Measurements from ENCODE around the gene LYRM1. TPM values are rescaled to one million over a fixed set of nuclear protein-coding genes. Genes with fewer than 3 reads are reported as not detected.
"Not testable (repeated sequence)": the region's sequence is repeated elsewhere in the genome, so short reads cannot be mapped to it uniquely, and the experiment has no call there.

Gene LYRM1
- total RNA-seq, 1 experiment from 2014 or later: 87.4 TPM

DNA sequence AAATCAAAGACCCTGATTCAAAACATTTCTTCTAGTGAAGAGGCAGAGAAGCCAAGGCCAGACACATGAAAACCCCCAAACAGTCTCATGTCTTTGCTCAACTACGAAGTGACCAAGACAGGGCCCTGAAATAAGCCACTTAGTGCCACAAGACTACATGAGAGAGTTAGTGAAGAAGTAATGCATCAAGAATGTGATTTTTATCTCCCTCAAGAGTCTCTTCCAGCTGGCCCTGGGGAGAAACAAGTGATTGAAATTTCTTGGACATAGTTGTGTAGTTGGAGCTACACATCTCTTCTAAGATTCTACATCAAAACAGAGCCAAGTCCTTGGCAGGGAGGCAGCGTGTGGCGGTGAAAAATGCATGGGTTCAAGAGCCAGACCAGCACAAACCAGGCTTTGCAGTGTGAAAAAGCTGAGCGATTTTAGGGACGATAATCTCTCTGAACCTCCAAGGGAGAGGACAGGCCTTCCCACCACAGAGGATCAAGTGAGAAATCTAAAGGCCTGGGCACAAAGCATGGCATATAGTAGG, 30.6 kb downstream of the LYRM1 start:
- DNase-seq (ENCODE audit: low read depth): no peak

- no peak for DNase-seq (ENCODE audit: low read depth)
Measured at GRCh38 chr16:20933589-20933988, 33.0 kb downstream of the LYRM1 start.

- no peak for DNase-seq (ENCODE audit: low read depth)
Measured at GRCh38 chr16:20937736-20938135, 37.2 kb downstream of the LYRM1 start.

GRCh38 chr16:20938426-20938825, 37.9 kb downstream of the LYRM1 start:
- DNase-seq (ENCODE audit: low read depth): peak; percentile 54

DNA sequence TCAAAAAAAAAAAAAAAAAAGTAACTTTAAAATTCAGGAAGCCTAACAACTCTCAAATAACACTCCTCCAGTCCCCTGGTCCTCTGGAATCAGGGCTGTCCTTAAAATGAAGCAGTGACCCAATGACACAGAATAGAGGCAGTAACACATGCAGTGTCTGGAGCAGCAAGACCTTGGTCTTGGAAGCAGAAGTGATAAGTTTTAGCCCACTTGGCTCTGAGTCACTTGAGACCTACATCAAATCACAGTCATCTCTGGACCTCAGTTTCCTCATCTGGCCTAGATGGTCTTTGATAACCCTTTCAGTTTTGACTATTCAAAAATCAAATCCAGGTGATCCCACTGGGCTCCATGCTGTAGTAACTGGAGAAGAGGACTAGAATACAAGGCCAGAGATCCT, 39.0 kb downstream of the LYRM1 start:
- no peak for DNase-seq (ENCODE audit: low read depth)

DNA sequence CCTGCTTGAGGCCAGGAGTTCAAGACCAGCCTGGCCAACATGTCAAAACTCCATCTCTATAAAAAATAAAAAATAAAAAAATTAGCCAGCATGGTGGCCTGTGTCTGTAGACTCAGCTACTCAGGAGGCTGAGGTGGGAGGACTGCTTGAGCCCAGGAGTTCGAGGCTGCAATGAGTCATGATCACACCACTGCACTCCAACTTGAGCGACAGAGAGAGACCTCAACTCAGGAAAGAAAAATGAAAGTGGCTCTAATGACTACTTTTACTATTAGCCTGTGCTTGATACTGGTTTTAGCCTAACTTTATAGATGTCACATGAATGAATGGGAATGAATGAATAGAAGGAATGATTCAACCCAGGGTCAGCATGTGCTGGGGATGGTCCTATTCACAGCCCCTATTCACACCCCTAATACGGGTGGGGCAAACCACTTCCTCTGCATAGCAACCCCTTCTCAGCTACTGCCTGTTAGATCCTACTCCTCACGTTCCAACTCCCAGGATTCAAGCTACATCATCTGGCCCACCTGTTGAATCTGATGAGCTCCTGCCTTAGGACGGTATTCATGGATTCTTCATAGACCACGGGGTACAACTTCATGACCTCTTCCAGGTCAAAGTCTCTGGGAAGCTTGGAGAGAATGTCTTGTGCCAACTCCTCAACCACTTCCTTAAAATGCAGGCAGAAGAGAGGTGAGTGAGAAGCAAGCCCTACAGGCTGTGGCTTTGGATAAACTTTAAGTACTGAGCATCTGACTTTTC, 40.5 kb downstream of the LYRM1 start:
- peak; percentile 51 for DNase-seq (ENCODE audit: low read depth)

DNA sequence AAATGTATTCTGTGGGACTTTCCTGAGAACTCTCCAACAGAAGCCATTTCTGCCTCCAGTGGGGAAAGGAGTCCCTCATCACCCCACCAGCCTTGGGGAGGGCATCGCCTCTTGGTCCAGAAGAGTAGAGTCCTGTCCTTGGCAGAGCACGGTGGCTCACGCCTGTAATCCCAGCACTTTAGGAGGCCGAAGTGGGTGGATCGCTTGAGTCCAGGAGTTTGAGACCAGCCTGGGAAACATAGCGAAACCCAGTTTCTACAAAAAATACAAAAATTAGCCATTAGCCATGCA, 41.0 kb downstream of the LYRM1 start:
- DNase-seq (ENCODE audit: low read depth): no peak

DNA sequence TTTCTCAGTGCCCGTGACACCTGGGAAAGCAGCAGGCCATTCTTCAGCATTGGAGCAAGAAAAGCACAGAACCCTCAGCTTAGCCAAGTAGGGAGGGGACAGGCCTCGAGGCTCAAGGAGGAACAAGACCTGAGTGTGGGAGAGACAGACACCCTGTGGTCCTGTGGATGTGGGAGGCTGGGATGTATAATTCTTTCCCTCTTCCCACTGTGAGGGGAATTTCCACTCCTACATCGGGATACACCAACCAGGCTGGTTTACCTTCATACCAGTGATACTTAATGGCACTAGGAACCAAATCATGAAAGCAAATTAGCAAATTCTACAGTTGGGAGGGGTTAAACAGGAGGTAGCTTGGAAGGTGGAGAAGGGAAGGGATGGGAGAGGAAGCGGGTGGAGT, 41.7 kb downstream of the LYRM1 start:
- no peak for DNase-seq (ENCODE audit: low read depth)

DNA sequence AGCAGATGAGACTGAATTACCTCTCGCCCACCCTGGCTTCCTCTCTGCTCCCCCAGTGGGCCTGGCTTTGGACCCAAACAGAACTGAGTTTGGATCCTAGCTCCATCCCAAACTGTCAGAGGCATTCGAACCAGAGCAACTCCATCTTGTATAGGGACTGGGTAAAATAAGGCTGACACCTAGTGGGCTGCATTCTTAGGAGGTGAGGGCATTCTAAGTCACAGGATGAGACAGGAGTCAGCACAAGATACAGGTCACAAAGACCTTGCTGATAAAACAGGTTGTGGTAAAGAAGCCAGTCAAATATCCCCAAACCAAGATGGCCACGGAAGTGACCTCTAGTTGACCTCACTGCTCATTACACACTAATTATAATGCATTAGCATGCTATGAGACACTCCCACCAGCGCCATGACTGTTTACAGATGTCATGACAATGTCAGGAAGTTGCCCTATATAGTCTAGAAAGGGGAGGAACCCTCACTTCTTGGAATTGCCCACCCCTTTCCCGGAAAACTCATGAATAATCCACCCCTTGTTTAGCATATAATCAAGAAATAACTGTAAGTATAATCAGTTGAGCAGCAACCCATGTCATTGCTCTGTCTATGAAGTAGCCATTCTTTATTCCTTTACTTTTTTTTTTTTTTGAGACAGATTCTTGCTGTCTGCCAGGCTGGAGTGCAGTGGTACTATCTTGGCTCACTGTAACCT, 44.4 kb downstream of the LYRM1 start:
- peak; percentile 32 for DNase-seq (ENCODE audit: low read depth)

DNA sequence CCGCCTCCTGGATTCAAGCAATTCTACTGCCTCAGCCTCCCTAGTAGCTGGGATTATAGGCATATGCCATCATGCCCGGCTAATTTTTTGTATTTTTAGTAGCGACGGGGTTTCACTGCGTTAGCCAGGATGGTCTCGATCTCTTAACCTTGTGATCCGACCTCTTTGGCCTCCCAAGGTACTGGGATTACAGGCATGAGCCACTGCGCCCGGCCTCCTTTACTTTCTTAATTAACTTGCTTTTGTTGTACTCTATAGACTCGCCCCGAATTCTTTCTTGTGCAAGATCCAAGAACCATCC, 45.0 kb downstream of the LYRM1 start:
- not testable (repeated sequence) for DNase-seq (ENCODE audit: low read depth)

DNA sequence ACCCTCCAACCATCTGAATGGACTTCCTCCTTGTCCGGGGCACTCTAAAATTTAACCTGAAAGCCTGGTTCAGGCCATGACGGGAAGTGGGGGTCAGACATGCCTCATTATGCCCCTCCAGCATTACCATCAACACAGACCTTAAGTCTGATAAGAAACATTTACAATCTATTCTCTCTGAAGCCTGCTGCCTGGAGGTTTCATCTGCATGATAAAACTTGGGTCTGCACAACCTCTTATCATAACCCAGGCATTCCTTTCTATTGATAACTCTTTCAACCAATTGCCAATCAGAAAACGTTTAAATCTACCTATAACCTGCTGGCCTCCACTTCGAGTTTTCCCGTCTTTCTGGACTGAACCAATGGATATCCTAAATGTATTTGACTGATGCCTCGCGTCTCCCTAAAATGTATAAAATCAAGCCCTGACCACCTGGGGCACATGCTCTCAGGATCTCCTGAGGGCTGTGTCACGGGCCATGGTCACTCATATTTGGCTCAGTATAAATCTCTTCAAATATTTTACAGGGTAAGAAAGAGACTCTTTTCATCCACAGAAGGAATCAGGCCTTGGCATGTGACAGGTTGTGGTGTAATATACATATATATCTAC, 45.6 kb downstream of the LYRM1 start:
- no peak for DNase-seq (ENCODE audit: low read depth)

- DNase-seq (ENCODE audit: low read depth): no peak
Measured at GRCh38 chr16:20948444-20948843, 47.9 kb downstream of the LYRM1 start.

- no peak for DNase-seq (ENCODE audit: low read depth)
Measured at GRCh38 chr16:20949660-20950059, 49.1 kb downstream of the LYRM1 start.

- no peak for DNase-seq (ENCODE audit: low read depth)
Measured at GRCh38 chr16:20950294-20950693, 49.7 kb downstream of the LYRM1 start.

DNA sequence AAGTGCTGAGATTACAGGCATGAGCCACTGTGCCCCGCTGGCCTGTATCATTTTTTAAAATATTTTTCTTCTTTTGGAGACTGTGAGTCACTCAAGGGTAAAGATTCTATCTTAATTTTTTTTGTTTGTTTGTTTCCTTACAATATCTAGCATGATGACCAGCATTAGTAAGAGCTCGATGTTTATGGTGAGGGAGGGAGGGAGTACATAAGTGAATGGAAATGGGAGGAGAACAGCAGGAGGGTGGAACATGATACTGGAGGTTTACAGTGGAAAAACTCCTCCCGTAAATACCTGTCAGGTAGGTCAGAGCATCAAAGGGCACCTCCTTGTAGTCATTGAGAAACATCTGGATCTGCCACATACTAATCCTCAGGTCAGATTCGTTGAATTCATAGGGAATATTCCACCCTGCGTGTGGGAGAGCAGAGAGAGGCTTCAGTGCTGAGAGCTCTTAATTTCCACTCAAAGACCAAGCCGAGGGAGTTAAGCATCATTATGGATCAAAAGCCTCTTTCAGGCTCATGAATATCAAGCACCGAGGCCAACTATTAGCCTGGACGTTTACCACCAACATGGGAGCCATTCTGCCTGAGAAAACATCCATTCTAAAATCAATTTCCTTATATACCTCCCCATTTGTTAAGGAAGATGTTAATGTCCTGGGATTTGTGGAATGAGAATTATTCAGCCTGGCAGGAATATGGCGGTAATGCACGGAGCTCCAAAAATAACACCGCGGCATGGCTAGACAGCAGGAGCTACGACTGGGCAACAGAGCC, 51.8 kb downstream of the LYRM1 start:
- DNase-seq (ENCODE audit: low read depth): no peak

- no peak for DNase-seq (ENCODE audit: low read depth)
Measured at GRCh38 chr16:20954574-20954973, 54.0 kb downstream of the LYRM1 start.

GRCh38 chr16:20956319-20956718, 55.7 kb downstream of the LYRM1 start:
- DNase-seq (ENCODE audit: low read depth): peak; percentile 14

- DNase-seq (ENCODE audit: low read depth): no peak
Measured at GRCh38 chr16:20957153-20957552, 56.6 kb downstream of the LYRM1 start.

- DNase-seq (ENCODE audit: low read depth): no peak
Measured at GRCh38 chr16:20960899-20961298, 60.3 kb downstream of the LYRM1 start.

DNA sequence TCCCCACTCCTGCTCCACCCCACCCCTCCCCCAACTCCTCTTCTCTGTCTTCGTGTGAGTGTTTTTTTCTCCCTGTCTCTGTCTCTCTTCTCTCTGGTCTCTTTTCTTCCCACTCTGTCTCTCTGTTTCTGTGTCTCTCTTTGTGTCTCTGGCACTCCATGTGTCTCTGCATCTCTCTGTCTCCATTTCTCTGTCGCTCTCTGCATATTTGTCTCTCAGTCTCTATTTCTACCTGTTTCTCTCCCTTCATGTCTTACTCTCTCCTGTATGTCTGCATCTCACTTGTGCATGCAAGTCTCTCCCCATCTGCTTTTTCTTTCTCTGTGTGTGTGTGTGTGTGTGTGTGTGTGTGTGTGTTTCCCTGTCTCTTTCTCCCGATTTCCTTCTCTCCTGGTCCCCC, 68.2 kb downstream of the LYRM1 start:
- no peak for DNase-seq (ENCODE audit: low read depth)

- DNase-seq (ENCODE audit: low read depth): no peak
Measured at GRCh38 chr16:20969386-20969785, 68.8 kb downstream of the LYRM1 start.

DNA sequence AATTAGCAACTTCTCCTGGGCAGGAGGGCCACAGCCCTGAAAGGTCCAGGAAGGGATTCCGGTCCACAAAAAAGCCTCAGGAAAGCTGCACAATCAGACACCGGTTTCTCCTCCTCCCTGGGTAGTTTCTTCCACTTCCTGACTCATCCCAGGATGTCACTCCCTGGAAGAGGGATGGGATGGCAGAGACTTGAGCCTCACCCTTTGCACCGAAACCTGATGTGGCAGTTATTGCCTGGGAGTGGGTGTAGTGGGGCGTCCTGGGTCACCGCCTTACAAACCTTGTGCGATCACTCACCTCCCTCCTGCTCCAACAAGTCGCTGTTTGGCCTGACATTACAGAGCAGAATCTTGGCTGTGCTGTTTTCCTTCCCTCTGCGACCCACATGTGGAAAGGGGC, 70.8 kb downstream of the LYRM1 start:
- no peak for DNase-seq (ENCODE audit: low read depth)
